8988T (cell line): ENCODE data around the gene ZNF580.

ENCODE experiments used
- DNase-seq: peaks from one replicate; pipeline ENCODE4 v3.0.0; 2011

ZNF580 gene

GRCh38 chr19:55679343-55680257 is 38.8 kb downstream of the ZNF580 start:
- DNase-seq, result no peak

- DNase-seq, result no peak
These were observed 39.7 kb downstream of the ZNF580 start for GRCh38 chr19:55680339-55681130.

GRCh38 chr19:55681131-55682092 is 40.6 kb downstream of the ZNF580 start:
- no peak for DNase-seq

- no peak for DNase-seq
These were observed 42.9 kb downstream of the ZNF580 start for GRCh38 chr19:55683449-55684261.

- no peak for DNase-seq
These were observed 44.3 kb downstream of the ZNF580 start for GRCh38 chr19:55684946-55685681.

GRCh38 chr19:55685776-55686175 is 45.0 kb downstream of the ZNF580 start:
- DNase-seq, result no peak

GRCh38 chr19:55686311-55687050 is 45.7 kb downstream of the ZNF580 start:
- no peak for DNase-seq

GRCh38 chr19:55687281-55688201 is 46.7 kb downstream of the ZNF580 start:
- no peak for DNase-seq

- DNase-seq, result no peak
These were observed 47.8 kb downstream of the ZNF580 start for GRCh38 chr19:55688422-55689218.

GRCh38 chr19:55689411-55690108 is 48.8 kb downstream of the ZNF580 start:
- DNase-seq, result no peak

GRCh38 chr19:55690109-55690768 is 49.4 kb downstream of the ZNF580 start:
- no peak for DNase-seq

GRCh38 chr19:55690769-55691545 is 50.2 kb downstream of the ZNF580 start:
- no peak for DNase-seq

GRCh38 chr19:55691561-55692481 is 51.0 kb downstream of the ZNF580 start:
- DNase-seq, result no peak

GRCh38 chr19:55692681-55693081 is 51.9 kb downstream of the ZNF580 start:
- no peak for DNase-seq
